HG03025 (cell line): ENCODE data around the gene CILP2.

ENCODE experiments used
- ATAC-seq: cut with Tn5 transposase; IDR thresholded peaks from one replicate; pipeline ENCODE4 v1.9.1; 2021; ENCODE audit warnings: mild to moderate bottlenecking, moderate library complexity; ENCODE audit not compliant: unreplicated experiment, low FRiP score

CILP2 gene

DNA sequence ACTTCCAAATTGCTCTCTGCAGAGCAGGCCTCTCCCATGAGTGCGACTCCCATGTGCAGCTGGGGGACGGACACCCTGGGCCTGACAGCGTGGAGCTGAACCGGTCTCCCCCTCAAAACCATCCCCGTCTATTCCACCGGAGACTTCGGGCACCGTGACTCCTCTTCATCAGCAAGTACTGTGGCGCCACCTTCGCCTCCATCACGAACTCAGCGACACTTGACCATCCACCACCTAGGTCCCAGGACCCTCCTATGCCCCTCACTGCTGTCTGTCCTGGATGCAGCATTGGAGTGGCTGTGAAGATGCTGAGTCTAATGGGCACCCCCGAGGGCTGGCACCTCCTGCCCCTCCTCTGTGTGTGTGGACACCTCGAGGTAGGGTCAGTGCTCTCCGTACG lies 20.6 kb downstream of the CILP2 start:
- no peak for ATAC-seq

DNA sequence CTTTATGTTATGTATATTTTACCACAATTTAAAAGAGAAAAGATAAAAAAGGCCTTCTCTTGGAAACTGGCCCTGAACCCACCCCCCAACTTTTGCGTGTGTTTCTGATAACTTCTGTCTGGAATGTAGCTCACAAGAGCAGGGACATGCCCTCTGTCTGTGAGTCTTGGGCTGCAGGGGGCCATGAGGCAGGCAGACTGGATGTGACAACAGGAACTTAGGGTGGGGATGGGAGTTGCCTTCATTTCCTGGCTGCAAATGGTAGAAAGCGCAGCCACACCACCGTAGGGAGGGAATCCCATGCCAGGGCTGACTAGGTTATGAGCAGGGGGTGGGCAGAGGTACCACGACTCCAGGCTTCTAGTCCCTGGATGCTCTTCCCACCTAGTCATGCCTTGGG lies 21.9 kb downstream of the CILP2 start:
- no peak for ATAC-seq

DNA sequence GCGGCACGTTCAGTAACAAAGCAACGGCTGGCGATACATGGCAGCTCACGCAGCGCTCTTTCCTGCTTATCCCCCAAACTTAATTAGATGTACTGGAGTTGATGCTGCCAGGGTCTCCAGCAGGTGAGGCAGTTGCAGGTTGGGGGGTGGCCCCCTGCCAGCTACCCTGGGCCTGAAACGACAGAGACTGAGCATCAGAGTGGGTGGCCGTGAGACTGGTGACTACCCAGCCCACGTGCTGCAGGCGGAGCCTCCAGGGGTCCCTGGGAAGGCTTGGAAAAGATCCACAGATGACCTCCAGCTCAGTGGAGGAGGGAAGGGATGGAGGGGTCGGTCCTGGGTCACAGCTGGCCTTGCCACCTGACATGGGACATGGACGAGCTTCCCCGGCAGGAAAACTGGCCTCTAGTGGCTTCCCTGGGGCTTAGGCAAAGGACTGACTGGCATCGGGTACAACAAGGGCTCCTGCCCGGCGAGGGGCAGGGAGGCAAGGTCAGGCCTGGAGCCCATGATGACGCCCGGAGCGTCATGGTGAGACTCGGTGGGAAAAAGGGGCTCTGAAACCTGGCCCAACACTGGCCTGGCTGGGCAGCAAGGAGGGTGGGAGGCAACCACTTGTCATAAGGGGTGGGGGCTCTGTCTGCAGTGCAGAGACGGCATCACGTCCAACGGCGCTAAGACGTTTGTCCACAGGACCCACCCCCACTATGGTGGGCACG lies 24.0 kb downstream of the CILP2 start:
- ATAC-seq: no peak

- no peak for ATAC-seq
Measured at GRCh38 chr19:19562665-19563347, 24.7 kb downstream of the CILP2 start.

- no peak for ATAC-seq
Measured at GRCh38 chr19:19563348-19563848, 25.3 kb downstream of the CILP2 start.

DNA sequence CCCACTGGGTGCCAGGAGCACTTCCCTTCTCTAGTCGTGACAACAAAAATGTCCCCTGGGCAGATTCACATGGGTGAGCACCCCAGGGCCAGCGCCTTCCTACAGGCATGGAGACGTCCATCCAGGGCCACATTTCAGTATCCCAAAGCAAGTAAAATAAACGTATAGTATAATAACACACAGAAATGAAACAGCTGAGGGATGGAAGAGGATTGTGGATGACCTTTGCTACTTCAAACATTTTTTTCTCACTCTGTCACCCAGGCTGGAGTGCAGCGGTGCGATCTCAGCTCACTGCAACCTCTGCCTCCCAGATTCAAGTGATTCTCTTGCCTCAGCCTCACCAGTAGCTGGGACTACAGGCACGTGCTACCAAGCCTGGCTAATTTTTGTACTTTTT lies 28.2 kb downstream of the CILP2 start:
- no peak for ATAC-seq

GRCh38 chr19:19567391-19567790 lies 29.3 kb downstream of the CILP2 start:
- no peak for ATAC-seq

DNA sequence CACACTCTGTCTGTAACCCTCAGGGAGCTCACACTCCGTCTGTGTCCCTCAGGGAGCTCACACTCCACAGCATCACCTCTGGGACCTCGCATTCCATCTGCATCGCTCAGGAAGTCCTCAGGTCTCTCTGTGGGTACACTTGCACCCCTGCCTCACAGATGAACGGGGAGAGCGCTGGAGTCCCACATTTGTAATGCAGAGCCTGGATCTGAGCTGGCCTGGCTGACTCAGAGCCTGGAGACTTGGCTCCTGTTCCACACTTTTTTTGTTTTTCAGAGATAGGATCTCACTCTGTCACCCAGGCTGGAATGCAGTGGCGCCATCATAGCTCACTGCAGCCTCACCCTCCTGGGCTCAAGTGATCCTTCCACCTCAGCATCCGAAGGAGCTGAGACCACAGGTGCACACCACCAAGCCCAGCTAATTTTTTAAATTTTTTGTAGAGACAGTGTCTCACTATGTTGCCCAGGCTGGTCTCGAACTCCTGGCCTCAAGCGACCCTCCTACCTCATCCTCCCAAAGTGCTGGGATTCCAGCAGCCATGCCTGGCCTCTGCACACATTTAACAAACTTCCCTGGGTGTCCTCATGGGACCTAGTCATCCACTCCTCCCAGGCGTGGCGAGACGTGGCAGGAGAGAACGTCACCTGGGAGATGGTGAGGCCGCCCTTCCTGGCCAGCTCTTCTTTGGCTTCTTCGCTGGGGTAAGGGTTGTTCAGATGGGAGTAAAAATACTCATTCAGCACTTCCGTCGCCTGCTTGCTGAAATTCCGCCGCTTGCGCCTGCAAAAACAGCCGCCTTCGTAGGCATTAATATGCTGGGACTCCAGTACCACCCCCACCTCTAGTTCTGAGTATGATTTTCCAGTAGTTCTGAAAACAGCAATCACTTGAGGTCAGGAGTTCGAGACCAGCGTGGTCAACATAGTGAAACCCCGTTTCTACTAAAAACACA lies 31.0 kb downstream of the CILP2 start:
- ATAC-seq: no peak

DNA sequence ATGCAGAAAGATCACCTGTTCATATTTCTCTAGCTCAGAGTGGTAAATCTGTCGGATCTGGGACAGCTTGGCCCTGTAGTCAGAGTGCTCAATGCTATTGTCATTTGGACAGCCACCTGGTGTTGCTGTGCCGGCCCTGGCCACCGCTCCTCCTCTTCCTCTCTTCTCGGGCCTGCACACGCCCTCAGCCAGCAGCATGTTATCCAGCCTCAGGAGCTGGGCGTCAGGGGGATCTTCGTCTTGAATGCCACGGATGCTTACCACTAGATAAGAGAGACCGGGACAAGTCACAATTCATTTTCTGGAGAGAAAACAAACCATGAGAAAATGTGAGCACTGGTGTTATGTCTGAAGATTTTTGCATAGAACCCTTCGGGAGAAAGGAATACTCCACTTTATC lies 32.5 kb downstream of the CILP2 start:
- no peak for ATAC-seq

DNA sequence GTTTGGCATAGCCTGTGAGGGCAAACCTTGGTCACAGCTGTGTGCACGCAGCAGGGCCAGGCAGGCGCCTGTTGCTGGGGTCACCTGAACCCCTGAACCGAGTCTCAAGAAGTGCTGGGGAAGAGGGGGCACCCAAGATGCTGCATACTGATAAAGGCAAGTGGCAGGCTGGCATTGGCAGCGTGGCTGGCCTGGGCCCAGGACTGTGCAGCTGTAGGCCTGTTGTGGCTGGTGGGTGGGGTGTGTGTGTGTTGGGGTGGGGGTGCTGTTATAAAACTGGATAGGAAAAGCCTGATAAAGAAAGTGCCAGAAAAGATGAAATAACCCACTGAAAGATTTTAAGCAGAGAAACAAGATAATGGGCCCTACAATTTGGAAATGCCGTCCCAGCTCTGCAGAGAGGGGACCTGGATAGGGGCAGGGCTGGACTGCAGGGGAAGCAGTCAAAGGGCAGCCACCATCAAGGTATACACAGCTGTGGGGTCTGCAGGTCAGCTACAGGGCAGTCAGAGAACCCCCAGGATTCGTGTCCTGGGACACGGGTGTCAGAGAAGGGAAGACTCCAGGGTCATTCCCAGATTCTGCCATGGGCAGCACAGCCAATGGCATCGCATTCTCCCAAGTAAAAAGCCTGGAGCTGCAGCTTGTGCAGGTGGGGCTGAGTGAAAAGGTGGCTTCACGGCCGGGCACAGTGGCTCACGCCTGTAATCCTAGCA lies 33.2 kb downstream of the CILP2 start:
- no peak for ATAC-seq

DNA sequence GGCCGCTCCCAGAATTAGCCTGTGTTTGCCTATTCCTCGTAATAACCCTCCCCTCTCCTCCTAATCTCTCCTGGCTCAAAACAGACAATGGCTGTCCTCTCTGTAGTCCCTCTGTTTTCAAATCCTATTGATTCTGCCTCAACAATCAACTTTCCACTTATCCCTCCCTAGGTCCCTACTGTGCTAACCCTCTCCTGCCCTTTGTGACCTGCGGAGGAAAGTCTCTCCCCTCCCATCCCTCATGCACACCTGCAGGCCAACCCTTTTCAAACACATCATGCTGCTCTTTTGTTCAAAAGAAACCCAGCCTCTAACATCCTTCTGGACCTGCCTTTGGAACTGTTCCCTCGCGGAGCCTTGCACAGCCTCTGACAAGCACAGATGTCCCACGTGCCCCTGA lies 37.3 kb downstream of the CILP2 start:
- no peak for ATAC-seq

- ATAC-seq: no peak
Measured at GRCh38 chr19:19578252-19578651, 40.2 kb downstream of the CILP2 start.

GRCh38 chr19:19579533-19580361 lies 41.7 kb downstream of the CILP2 start:
- no peak for ATAC-seq

DNA sequence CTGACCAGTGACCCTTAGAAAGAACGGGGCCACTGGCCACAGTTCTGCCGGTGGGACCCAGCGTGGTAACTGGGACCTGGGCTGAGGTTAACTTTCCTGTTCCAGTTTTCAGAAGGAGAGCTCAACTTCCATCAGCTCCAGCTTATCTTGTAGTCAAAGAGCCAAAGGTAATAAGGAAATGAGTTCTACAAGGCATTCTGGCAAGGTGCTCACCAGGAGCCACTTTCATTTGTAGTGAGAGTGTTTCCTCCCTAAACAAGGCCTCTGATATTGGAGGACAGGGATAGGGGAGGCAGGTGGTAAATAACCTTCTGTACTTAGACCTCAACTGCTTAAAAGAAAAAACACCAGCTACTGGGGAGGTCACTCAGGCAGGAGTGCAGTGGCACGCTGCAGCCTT lies 42.4 kb downstream of the CILP2 start:
- no peak for ATAC-seq

DNA sequence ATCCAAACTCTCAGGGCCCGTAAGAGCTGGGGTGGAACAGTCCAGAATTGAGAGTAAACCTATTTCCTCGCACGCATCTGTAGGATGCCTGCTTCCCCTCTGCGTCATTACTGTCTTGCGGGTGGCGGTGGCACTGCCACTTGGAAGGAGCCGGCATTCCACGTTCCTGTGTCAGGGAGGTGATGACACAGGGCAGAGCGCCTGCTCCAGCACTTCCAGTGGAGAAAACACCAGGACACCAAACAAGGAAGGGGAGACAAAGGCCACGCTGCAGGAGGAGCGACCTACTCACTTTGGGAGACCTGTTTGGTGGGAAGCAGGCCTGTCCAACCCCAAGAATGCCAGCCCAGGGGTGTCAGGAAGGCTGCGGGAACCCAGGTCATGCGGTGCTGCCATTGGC lies 43.3 kb downstream of the CILP2 start:
- ATAC-seq: no peak

GRCh38 chr19:19582471-19582870 lies 44.4 kb downstream of the CILP2 start:
- no peak for ATAC-seq

- no peak for ATAC-seq
Measured at GRCh38 chr19:19584356-19584755, 46.3 kb downstream of the CILP2 start.

GRCh38 chr19:19587771-19588170 lies 49.7 kb downstream of the CILP2 start:
- ATAC-seq: no peak

- no peak for ATAC-seq
Measured at GRCh38 chr19:19588546-19588945, 50.5 kb downstream of the CILP2 start.
